Measurements from ENCODE around the gene GPR152.

The GPR152 gene

DNA sequence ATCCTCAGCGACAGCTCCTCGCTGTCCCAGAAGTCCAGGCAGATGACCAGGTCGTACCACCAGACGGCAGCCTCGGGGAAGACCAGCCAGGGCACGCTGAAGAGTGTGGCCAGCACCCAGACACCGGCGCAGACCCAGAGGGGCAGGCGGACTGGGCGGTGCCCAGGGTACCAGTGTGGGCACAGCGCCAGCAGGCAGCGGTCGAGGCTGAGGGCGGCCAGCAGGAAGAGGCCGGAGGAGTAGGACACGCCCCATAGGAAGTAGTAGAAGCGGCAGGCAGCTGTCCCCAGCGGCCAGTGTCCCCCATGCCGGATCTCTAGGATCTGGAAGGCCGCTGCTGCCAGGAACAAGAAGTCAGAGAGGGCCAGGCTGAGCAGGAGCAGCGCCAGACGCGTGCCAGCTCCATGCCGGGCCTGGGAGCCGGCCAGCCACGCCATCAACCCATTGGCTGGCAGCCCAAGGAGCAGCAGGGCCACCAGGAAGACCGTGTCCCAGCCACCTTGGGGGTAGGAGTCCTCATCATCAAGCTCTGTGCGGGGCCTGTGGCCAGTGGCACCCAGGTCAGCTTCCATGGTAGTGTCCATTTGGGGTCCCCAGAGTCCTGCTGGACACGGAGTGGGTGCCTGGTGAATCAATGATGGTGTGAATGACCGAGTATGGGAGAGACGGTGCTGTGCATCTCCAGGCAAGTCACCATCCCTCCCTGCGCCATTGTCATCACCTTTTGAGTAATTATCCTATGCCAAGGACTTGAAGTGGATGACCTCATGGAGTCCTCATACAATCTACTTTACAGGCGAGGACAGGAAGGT is at the start of gene GPR152:
TSS of gene GPR152 (minus strand) at position 589 of the 812 bp plus-strand sequence. CDS start at position 584, 5 bp downstream.
- DNase-seq (ENCODE audit: low spot score), result no peak

DNA sequence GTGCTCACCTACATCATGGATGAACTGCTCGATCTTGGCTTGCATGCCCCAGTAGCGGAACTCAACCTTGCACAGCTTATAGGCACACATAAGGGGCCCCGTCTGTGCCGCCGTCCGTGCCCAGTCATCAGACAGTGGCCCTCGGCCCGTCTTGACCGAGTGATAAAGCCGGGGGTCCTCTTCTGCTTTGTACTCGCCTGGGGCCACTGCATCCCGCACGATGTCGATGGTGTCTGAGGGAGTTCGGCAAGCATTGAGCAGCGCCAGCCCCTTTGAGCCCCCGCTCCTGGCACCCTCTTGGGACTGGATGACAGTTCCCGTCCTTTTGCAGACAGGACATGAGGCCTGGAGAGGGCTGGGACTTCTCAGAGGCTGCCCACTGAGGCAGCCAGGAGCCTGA is 49.3 kb upstream of the GPR152 start:
- no peak for DNase-seq (ENCODE audit: low spot score)

- no peak for DNase-seq (ENCODE audit: low spot score)
Measured at GRCh38 chr11:67500831-67501715, 48.5 kb upstream of the GPR152 start.

GRCh38 chr11:67500484-67500821 is 47.9 kb upstream of the GPR152 start:
- no peak for DNase-seq (ENCODE audit: low spot score)

DNA sequence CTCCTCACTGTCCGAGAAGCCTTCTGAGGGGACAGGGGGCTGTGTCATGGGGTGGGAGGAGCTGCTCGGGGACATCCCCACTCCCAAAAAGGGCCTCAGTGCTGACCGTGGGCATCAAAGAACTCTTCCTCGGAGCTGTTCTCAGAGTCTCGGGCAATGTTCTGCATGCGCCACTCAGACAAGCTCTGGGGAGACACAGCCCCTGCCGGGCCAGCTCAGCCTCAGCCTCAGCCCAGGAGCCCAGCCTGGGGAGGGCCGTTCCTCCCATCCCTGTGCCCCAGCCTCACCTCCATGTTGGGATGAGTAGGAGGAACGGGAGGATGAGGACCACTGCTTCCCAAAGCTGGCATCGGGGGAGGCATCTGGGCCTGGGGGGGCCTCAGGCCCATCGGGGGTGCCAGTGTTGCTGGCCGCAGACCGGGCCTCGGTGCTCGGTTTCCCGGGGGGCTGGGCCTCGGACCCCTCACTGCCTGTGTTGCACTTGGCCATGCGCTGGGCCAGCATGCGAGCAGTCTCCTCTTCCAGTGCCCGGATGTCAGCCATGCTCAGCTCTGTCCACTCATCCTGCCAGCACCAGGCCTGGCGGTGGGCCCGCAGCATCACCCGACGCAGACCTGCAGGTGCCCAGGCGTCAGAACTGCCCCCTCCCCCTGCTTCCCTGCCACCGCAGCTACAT is 47.4 kb upstream of the GPR152 start:
- DNase-seq (ENCODE audit: low spot score), result no peak

DNA sequence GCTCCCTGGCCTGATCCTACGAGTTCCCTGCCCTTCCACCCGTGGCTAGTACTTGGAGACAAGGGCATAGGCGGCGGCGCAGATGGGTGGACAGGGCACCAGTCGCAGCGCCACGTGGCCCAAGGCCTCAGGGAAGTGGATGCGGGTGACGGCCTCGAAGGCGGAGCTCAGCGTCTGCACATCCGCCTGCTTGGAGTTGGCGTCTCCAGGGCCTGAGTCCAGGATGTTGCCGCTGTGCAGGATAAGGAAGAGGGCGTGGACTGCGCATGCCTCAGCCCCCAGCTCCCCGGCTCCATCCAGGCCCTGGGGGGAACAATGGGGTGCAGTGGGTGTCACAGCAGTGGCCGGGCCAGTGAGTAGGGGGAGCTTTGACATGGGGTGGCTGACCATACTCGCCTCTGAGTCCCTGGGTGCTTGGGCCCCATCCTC is 46.0 kb upstream of the GPR152 start:
- no peak for DNase-seq (ENCODE audit: low spot score)

DNA sequence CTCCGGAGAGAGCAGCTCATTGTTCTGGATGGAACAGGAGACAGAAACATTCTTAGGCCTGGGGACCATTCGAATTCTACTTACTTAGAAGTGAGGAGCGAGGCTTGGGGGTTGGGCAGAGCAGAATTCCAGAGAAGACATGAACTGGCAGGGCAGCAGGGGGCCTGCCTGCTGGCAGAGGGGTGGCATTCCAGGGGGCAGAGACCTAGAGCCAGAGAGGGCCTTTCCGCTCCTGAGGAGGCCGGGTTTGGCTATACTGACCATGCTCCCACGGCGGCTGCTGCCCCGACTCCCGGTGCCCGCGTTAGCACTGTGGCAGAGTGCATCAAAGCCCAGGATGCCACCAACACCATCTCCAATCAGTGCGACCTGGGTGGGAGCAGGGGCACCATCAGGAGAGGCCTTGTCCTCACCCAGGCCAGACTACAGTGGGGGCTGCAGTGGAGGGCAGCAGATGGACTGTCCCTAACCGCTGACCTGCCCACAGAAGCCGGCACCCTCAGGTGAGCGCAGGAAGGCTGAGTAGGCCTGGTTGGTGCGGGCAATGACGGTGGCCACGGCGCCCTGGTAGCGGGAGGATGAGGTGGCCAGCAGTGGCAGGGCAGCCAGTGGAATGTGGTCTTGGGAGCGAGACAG is 45.2 kb upstream of the GPR152 start:
- no peak for DNase-seq (ENCODE audit: low spot score)

DNA sequence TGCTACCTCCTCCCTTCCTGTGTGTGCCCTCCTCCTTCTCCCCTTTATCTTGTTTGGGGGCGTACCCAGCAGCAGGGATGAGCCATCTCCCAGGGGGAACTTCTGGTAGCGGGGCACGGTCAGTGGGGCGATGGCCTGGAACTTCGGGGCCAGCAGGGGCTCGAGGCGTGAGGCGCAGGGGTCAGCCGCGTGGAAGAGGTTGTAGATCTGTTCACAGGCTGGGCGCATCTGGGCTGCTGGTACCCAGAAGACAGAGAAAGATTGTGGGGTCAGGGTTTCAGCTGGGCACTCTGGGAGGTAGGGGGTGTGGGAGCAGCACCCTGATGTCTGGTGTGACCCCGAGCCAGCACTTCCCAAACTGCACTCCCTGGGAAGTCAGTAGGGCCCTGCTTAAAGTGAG is 43.6 kb upstream of the GPR152 start:
- no peak for DNase-seq (ENCODE audit: low spot score)

DNA sequence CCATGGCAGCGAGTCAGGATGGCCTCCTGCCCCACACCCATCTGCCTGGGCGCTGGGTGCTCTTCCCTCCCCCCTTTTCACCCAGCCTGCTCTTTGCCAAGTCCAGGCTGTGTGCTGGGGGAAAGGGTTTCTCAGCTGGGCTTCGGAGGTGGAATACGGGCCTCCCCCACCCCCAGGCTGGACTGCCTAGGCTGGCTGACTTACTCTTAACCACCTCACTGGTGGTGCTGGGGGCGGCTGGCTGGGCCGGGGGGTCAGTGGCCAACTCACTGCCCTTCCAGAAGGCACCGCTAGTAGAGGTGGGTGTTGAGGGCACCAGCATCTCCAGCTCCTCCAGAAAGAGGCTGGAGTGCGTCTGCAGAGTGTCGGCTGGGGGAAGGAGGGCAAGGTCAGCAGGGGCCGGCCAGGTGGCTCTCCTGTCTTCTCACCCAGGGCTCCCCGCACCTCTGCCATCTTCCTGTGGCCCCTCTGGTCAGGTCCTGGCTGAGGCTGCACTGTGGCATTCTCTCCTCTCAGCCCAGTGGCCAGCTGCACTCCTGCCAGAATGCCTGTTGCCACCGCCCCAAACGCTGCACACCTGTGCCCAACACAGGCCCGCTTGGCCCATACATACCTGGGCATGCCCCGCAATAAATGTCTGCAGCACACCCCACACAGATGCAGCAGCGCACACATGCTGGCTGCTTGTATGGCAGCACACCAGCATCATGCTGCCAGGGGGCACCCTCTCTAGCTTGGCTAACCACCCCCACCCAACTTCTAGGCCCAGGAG is 42.9 kb upstream of the GPR152 start:
- DNase-seq (ENCODE audit: low spot score), result no peak

- DNase-seq (ENCODE audit: low spot score), result no peak
Measured at GRCh38 chr11:67494371-67495233, 42.1 kb upstream of the GPR152 start.

GRCh38 chr11:67493548-67494370 is 41.2 kb upstream of the GPR152 start:
- DNase-seq (ENCODE audit: low spot score), result no peak

GRCh38 chr11:67492801-67493547 is 40.4 kb upstream of the GPR152 start:
- DNase-seq (ENCODE audit: low spot score), result no peak

GRCh38 chr11:67492069-67492727 is 39.7 kb upstream of the GPR152 start:
- no peak for DNase-seq (ENCODE audit: low spot score)

DNA sequence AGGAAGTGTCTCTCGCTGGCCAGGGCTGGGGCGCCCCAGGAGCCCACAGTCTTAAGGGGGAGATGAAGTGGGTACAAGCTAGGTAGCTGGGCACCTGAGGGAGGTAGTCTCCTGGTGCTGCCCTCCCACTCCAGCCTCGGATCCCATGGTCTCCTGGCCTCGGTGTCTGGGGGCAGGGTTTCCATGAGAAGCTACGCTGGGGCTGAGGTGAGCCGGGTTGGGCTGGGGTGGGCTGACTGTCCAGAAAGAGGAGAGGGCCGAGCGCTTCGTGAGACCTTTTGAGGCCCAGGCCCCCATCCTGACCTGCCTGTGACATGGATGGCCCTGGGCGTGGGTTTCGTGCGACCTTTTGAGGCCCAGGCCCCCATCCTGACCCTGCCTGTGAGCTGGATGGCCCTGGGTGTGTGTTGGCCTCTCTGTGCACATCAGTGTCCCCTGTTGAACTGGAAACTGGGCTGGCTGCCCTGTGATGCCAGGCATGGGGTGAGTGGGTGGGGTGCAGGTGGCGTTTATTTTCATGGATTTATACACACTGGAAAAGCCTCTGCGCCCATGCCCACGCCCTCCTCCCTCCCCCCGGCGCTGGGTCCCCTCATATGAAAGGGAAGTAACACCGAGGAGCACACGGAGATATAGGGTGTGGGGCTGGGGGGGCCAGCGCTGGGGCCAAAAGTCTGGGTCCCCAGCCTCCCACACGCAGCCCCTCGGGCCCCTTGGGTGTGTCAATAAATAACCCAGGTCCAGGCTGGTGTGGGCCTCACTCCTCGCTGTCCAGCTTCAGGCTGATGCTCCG is 38.9 kb upstream of the GPR152 start:
- no peak for DNase-seq (ENCODE audit: low spot score)

- no peak for DNase-seq (ENCODE audit: low spot score)
Measured at GRCh38 chr11:67490727-67491065, 38.2 kb upstream of the GPR152 start.

DNA sequence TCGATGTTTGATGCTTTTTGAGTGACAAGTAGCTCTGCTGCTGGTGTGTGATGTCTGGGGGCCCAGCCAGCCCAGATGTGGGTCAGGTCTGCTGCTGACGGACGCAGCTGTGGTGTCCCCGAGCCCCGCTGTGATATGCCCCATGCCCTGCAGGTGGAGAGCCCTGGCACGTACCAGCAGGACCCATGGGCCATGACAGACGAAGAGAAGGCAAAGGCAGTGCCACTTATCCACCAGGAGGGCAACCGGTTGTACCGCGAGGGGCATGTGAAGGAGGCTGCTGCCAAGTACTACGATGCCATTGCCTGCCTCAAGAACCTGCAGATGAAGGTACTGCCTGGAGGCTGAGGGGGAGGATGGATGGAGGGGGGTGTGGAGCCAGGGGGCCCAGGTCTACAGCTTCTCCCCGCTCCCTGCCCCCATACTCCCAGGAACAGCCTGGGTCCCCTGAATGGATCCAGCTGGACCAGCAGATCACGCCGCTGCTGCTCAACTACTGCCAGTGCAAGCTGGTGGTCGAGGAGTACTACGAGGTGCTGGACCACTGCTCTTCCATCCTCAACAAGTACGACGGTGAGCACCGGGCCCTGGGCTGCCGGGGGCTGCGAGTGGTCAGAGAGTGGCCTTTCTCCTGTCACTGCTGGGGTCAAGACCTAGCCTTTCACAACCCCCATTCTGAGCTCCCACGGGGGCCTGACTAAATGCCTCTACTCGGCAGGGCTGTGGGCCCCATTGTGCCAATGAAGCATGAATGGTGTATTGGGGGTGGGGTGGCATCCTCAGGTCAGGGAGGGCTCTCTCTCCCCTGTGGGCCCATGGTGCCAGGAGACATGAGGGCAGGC is 37.6 kb upstream of the GPR152 start:
- no peak for DNase-seq (ENCODE audit: low spot score)

All from GM03348 (cell line).